IMR-90 (cell line): ENCODE measurements around the gene ATG7. TPM values are rescaled to one million over a fixed set of nuclear protein-coding genes. Genes with fewer than 3 reads are reported as not detected.
A peak's percentile ranks its signal among the peaks of the same experiment; 100 is the strongest.

ENCODE experiments used
- ATAC-seq: fragments of 200-7000 bp; cut with Tn5 transposase; 2 replicates; pipeline ENCODE4 v1.9.1; 2020; ENCODE audit warnings: low read depth, mild to moderate bottlenecking, moderate library complexity
- BruUV-seq: library from RNA; stranded (reverse); fragments of 400-500 nt; replicated peaks from 2 replicates; lab custom pipeline; 2021; lab: Mats Ljungman, UMichigan
- CTCF ChIA-PET: fragments of 300-600 bp; formaldehyde crosslinking; extraction: SDS; loops from one replicate; lab custom pipeline; 2021; ENCODE audit warnings: antibody characterized with exemption; lab: Yijun Ruan, JAX
- POLR2A ChIA-PET: fragments of 300-600 bp; sonication (Branson Sonifier 250); formaldehyde crosslinking; loops from one replicate; lab custom pipeline; 2022; ENCODE audit warnings: antibody characterized with exemption; ENCODE audit not compliant: unreplicated experiment; lab: Charles Lee
- DNase-seq: peaks from one replicate; pipeline ENCODE4 v3.0.0; 2013
- H2AFZ ChIP-seq: replicated peaks from 2 replicates; pipeline ENCODE3; 2013; ENCODE audit warnings: low read length, mild to moderate bottlenecking; ENCODE audit not compliant: poor library complexity
- H2AK5ac ChIP-seq: 2 replicates; pipeline ENCODE4 v1.6.1; 2013; ENCODE audit warnings: low read depth, low read length, inconsistent platforms
- H2AK9ac ChIP-seq: replicated peaks from 2 replicates; pipeline ENCODE3; 2013; ENCODE audit warnings: mild to moderate bottlenecking, low read depth, low read length, moderate library complexity; ENCODE audit not compliant: poor library complexity
- H2BK120ac ChIP-seq: 2 replicates; pipeline ENCODE4 v1.6.1; 2013; ENCODE audit warnings: low read depth, low read length, inconsistent platforms
- H2BK15ac ChIP-seq: 3 replicates; pipeline ENCODE4 v1.6.1; 2013; ENCODE audit warnings: low read depth, low read length, inconsistent platforms
- H2BK20ac ChIP-seq: 2 replicates; pipeline ENCODE4 v1.6.1; 2013; ENCODE audit warnings: low read depth, mild to moderate bottlenecking, inconsistent platforms, low read length, moderate library complexity
- H2BK5ac ChIP-seq: 2 replicates; pipeline ENCODE4 v1.6.1; 2013; ENCODE audit warnings: mild to moderate bottlenecking, low read depth, low read length, inconsistent platforms; ENCODE audit not compliant: poor library complexity, severe bottlenecking
- H3K14ac ChIP-seq: replicated peaks from 2 replicates; pipeline ENCODE4 v1.6.1; 2013; ENCODE audit warnings: low read depth, low read length, inconsistent platforms
- H3K18ac ChIP-seq: 2 replicates; pipeline ENCODE4 v1.6.1; 2013; ENCODE audit warnings: low read depth, low read length, control low read depth
- H3K23ac ChIP-seq: 2 replicates; pipeline ENCODE4 v1.6.1; 2013; ENCODE audit warnings: low read depth, low read length, inconsistent platforms
- H3K27ac ChIP-seq: 2 replicates; pipeline ENCODE4 v1.5.1; 2013; ENCODE audit warnings: mild to moderate bottlenecking, control low read depth, low read length; ENCODE audit not compliant: insufficient read depth
- H3K27me3 ChIP-seq: 2 replicates; pipeline ENCODE4 v1.6.1; 2013; ENCODE audit warnings: low read length; ENCODE audit not compliant: control insufficient read depth, insufficient read depth
- H3K36me3 ChIP-seq: 2 replicates; pipeline ENCODE4 v1.6.1; 2013; ENCODE audit warnings: low read length, mixed read lengths; ENCODE audit not compliant: control insufficient read depth, insufficient read depth
- H3K4ac ChIP-seq: 2 replicates; pipeline ENCODE4 v1.6.1; 2013; ENCODE audit warnings: low read depth, low read length, inconsistent platforms
- H3K4me1 ChIP-seq: 2 replicates; pipeline ENCODE4 v1.6.1; 2013; ENCODE audit warnings: low read length, mixed read lengths; ENCODE audit not compliant: control insufficient read depth, insufficient read depth
- H3K4me2 ChIP-seq: 2 replicates; pipeline ENCODE4 v1.6.1; 2013; ENCODE audit warnings: low read depth, mild to moderate bottlenecking, control low read depth, low read length, moderate library complexity
- H3K4me3 ChIP-seq: 2 replicates; pipeline ENCODE4 v1.5.1; 2013; ENCODE audit warnings: low read depth, mild to moderate bottlenecking, control low read depth, low read length, moderate library complexity; ENCODE audit not compliant: insufficient read depth
- H3K56ac ChIP-seq: 2 replicates; pipeline ENCODE4 v1.6.1; 2013; ENCODE audit warnings: low read length, inconsistent platforms; ENCODE audit not compliant: insufficient read depth; ENCODE audit errors: extremely low read depth
- H3K79me1 ChIP-seq, 2 experiments: 2 replicates each; pipeline ENCODE4 v1.6.1; 2013; ENCODE audit warnings: low read length in 2 of 2, inconsistent platforms in 1 of 2, low read depth in 1 of 2
- H3K9ac ChIP-seq: 2 replicates; pipeline ENCODE4 v1.6.1; 2013; ENCODE audit warnings: low read depth, low read length, control low read depth
- H3K9me1 ChIP-seq: 2 replicates; pipeline ENCODE4 v1.6.1; 2013; ENCODE audit warnings: low read length, inconsistent platforms; ENCODE audit not compliant: insufficient read depth
- H3K9me3 ChIP-seq: 2 replicates; pipeline ENCODE4 v1.6.1; 2013; ENCODE audit warnings: low read length; ENCODE audit not compliant: control insufficient read depth, insufficient read depth
- H4K20me1 ChIP-seq: 2 replicates; pipeline ENCODE4 v1.6.1; 2013; ENCODE audit warnings: low read length, inconsistent platforms; ENCODE audit not compliant: insufficient read depth
- H4K5ac ChIP-seq: 2 replicates; pipeline ENCODE4 v1.6.1; 2013; ENCODE audit warnings: mild to moderate bottlenecking, low read depth, low read length, control low read depth
- H4K8ac ChIP-seq, 2 experiments: 2 replicates each; pipeline ENCODE4 v1.6.1; 2013; ENCODE audit warnings: low read depth in 2 of 2, low read length in 2 of 2, control low read depth in 1 of 2, inconsistent platforms in 1 of 2
- H4K91ac ChIP-seq: 2 replicates; pipeline ENCODE4 v1.6.1; 2013; ENCODE audit warnings: low read depth, low read length, inconsistent platforms; ENCODE audit not compliant: insufficient read depth
- BHLHE40 ChIP-seq: fragments of 150-350 bp; IDR thresholded peaks from 2 replicates; pipeline ENCODE4 v1.6.1; 2016; ENCODE audit warnings: mild to moderate bottlenecking, low read depth, low read length
- CEBPB ChIP-seq: IDR thresholded peaks from 2 replicates; pipeline ENCODE4 v1.6.1; 2012; ENCODE audit warnings: low read depth, low read length, improper control_type of control experiment
- CHD1 ChIP-seq: IDR thresholded peaks from 2 replicates; pipeline ENCODE4 v1.6.1; 2012; ENCODE audit warnings: low read depth, low read length, improper control_type of control experiment
- CTCF ChIP-seq: conservative IDR thresholded peaks from 2 replicates; pipeline ENCODE4 v1.5.1; 2012; ENCODE audit warnings: mild to moderate bottlenecking, low read depth, low read length, improper control_type of control experiment
- ELK1 ChIP-seq: fragments of 150-350 bp; IDR thresholded peaks from 2 replicates; pipeline ENCODE4 v1.6.1; 2016; ENCODE audit warnings: low read depth, mild to moderate bottlenecking, low read length, moderate library complexity, borderline replicate concordance
- FOS ChIP-seq: fragments of 150-350 bp; IDR thresholded peaks from 2 replicates; pipeline ENCODE4 v1.6.1; 2016; ENCODE audit warnings: low read depth, low read length
- MAFK ChIP-seq: IDR thresholded peaks from 2 replicates; pipeline ENCODE4 v1.6.1; 2012; ENCODE audit warnings: low read depth, low read length, improper control_type of control experiment
- MAZ ChIP-seq: IDR thresholded peaks from 2 replicates; pipeline ENCODE4 v1.6.1; 2012; ENCODE audit warnings: low read depth, mild to moderate bottlenecking, low read length, improper control_type of control experiment, moderate library complexity, borderline replicate concordance
- MXI1 ChIP-seq: IDR thresholded peaks from 2 replicates; pipeline ENCODE4 v1.6.1; 2012; ENCODE audit warnings: low read depth, mild to moderate bottlenecking, low read length, moderate library complexity, borderline replicate concordance
- NFE2L2 ChIP-seq: fragments of 150-350 bp; IDR thresholded peaks from 2 replicates; pipeline ENCODE4 v1.6.1; 2016; ENCODE audit warnings: low read depth, mild to moderate bottlenecking, low read length
- POLR2A ChIP-seq: IDR thresholded peaks from 2 replicates; pipeline ENCODE4 v1.6.1; 2012; ENCODE audit warnings: mild to moderate bottlenecking, low read depth, low read length
- RAD21 ChIP-seq: IDR thresholded peaks from 2 replicates; pipeline ENCODE4 v1.6.1; 2012; ENCODE audit warnings: low read length, improper control_type of control experiment
- RCOR1 ChIP-seq: IDR thresholded peaks from 2 replicates; pipeline ENCODE4 v1.6.1; 2012; ENCODE audit warnings: mild to moderate bottlenecking, low read length, improper control_type of control experiment; ENCODE audit not compliant: insufficient replicate concordance
- RFX5 ChIP-seq: IDR thresholded peaks from 2 replicates; pipeline ENCODE4 v1.8.0; 2012; ENCODE audit warnings: low read depth, mild to moderate bottlenecking, low read length, moderate library complexity
- SMC3 ChIP-seq: fragments of 150-350 bp; IDR thresholded peaks from 2 replicates; pipeline ENCODE4 v1.6.1; 2016; ENCODE audit warnings: low read depth, mild to moderate bottlenecking, antibody characterized with exemption, low read length, moderate library complexity
- USF2 ChIP-seq: fragments of 150-350 bp; IDR thresholded peaks from 2 replicates; pipeline ENCODE4 v1.6.1; 2017; ENCODE audit warnings: mild to moderate bottlenecking, antibody characterized with exemption, low read length, low read depth
- WGBS, 2 experiments: methylation state at CpG; one replicate each; pipeline versions ENCODE4 v1.1.5 to v1.1.7; 2013; ENCODE audit warnings: missing lambda C conversion rate in 2 of 2; ENCODE audit not compliant: insufficient read length in 1 of 2; ENCODE audit errors: extremely low coverage in 2 of 2; 5-methylcytosine and 5-hydroxymethylcytosine counted together
- dilution Hi-C: fragments of 300-500 bp; cut with HindIII; formaldehyde crosslinking; loops from one replicate; pipeline ENCODE4 v1.14.3; 2018; ENCODE audit warnings: low sequenced_read_pairs; ENCODE audit not compliant: unreplicated experiment
- in situ Hi-C: fragments of 300-500 bp; cut with MboI; formaldehyde crosslinking; loops from 3 replicates; pipeline ENCODE4 v1.14.3; 2019; ENCODE audit warnings: low sequenced_read_pairs, inconsistent platforms, mixed read lengths
- intact Hi-C: fragments of 100-400 bp; cut with micrococcal nuclease; formaldehyde crosslinking; loops from 2 replicates; pipeline ENCODE4 v1.10.0; 2022
- polyA plus RNA-seq, 3 experiments: library from polyadenylated mRNA; depleted of rRNA; stranded (reverse); fragments of >200 nt; gene quantifications; 2 replicates each; pipeline ENCODE4 v1.2.3, GENCODE V29; 2012; ENCODE audit warnings: low replicate concordance in 1 of 3
- total RNA-seq: library from RNA; depleted of rRNA; stranded (reverse); fragments of >200 nt; gene quantifications from 2 replicates; pipeline ENCODE4 v1.2.3, GENCODE V29; 2012

ATG7 gene
- total and polyA plus RNA-seq, 2 of the 4 experiments (the other 2 are of a cell fraction): 15.6 to 51.4 TPM

GRCh38 chr3:11435440-11436165, 163.4 kb downstream of the ATG7 start:
- in situ Hi-C loops (no loop called here), dilution Hi-C loops (no loop called here), intact Hi-C loops (no loop called here)
- DNase-seq: no peak
- no peak overlapping the region for H3K56ac ChIP-seq
- no peak overlapping the region for H4K91ac ChIP-seq
- H3K23ac ChIP-seq: no peak overlapping the region
- POLR2A ChIA-PET: no interaction called here
- H2BK20ac ChIP-seq: no peak overlapping the region
- H2AK9ac ChIP-seq: no peak overlapping the region
- no peak overlapping the region for H2BK15ac ChIP-seq
- no peaks in the 10 kb centered on the region for H3K36me3 ChIP-seq
- no peak overlapping the region for H3K4me3 ChIP-seq
- peaks cover 4% of the 10 kb centered on the region for H3K4me1 ChIP-seq
- H3K4me2 ChIP-seq: no peak overlapping the region
- H4K20me1 ChIP-seq: no peaks in the 10 kb centered on the region
- WGBS, 2 experiments: no CpG with 5 or more reads among the region's 7 CpGs
- no TSS peak for BruUV-seq
- no peaks in the 10 kb centered on the region for H3K79me1 ChIP-seq
- no peak overlapping the region for H3K14ac ChIP-seq
- no peak for ATAC-seq
- H2AK5ac ChIP-seq: 0 out of 2 replicates have a peak overlapping the region, but pooled peaks have one; percentile 15
- H2BK120ac ChIP-seq: no peak overlapping the region
- no peaks in the 10 kb centered on the region for H3K9me3 ChIP-seq
- H3K9ac ChIP-seq: no peak overlapping the region
- H4K5ac ChIP-seq: no peak overlapping the region
- no peaks in the 10 kb centered on the region for H3K27me3 ChIP-seq
- TF ChIP-seq BHLHE40 (no peak), MAZ (no peak), RAD21 (no peak), SMC3 (no peak), CEBPB (no peak), CTCF (no peak), CHD1 (no peak), POLR2A (no peak), MXI1 (no peak), RFX5 (no peak), NFE2L2 (no peak), ELK1 (no peak), RCOR1 (no peak), FOS (no peak), MAFK (no peak), USF2 (no peak)
- H4K8ac ChIP-seq: no peak overlapping the region
- CTCF ChIA-PET: no interaction called here
- no peak overlapping the region for H2AFZ ChIP-seq
- no peak overlapping the region for H2BK5ac ChIP-seq
- no peak overlapping the region for H3K27ac ChIP-seq
- H3K18ac ChIP-seq: no peak overlapping the region
- H3K9me1 ChIP-seq: peaks cover 3% of the 10 kb centered on the region
- no peak overlapping the region for H3K4ac ChIP-seq
